Measurements from ENCODE around the gene PIKFYVE.
"Not testable (repeated sequence)": the region's sequence is repeated elsewhere in the genome, so short reads cannot be mapped to it uniquely, and the experiment has no call there.

PIKFYVE gene

DNA sequence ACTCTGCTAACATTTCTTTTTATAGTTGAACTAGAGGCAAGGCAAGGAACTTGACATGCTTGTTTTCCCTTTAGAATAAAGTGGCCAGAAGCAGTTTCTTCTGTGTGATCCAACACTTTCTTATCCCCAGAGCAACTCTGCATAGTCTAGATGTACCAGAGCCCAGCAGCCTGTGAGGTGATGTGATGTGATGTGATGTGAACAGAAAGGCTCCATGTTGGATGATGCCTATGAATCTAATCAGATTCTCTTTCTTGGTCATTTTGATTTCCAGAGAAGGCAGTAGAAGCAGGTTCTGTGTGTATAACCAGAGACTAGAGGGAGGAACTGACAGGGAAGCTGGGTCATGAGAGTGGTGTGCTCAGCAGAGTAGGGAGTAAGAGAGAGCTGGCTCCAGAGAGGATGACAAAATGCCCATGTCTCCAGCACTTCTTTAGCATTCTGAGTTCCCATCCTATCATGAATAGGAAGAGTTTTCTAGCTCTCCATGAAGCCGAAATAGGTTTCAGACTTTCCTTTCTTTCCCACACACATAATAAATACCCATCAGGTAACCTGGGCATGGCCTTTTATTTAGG, 109.5 kb downstream of the PIKFYVE start:
- Histone ChIP-seq H3K4me3 (ENCODE audit: low read depth, low read length) (no peak overlapping the region), H3K9me3 (ENCODE audit: control insufficient read depth, insufficient read depth, low read depth, low read length) (no peaks in the 10 kb centered on the region), H3K36me3 (ENCODE audit: control insufficient read depth in 2 of 2, insufficient read depth in 1 of 2, low read length in 2 of 2) (no peaks in the 10 kb centered on the region), H3K4me1 (ENCODE audit: control insufficient read depth, insufficient read depth, low read length) (no peaks in the 10 kb centered on the region), H3K27ac (ENCODE audit: extremely low read depth, low read depth, low read length) (no peak overlapping the region)
- TF ChIP-seq GLI2 (tag by site-specific recombination; IDR thresholded peaks at IDR 0.05; ENCODE audit: borderline replicate concordance, low read depth) = no peak
- no peak for TF ChIP-seq ZNF391 (tag by site-specific recombination; IDR thresholded peaks at IDR 0.05; ENCODE audit: borderline replicate concordance, low read depth)
- no peak for TF ChIP-seq BCL11B (tag by site-specific recombination; IDR thresholded peaks at IDR 0.05; ENCODE audit: low read depth)
- TF ChIP-seq ZNF138 (tag by site-specific recombination; IDR thresholded peaks at IDR 0.05; ENCODE audit: borderline replicate concordance) = no peak
- TF ChIP-seq MEIS1 (CRISPR knock-in tag; IDR thresholded peaks at IDR 0.05; ENCODE audit: borderline replicate concordance) = no peak
- TF ChIP-seq ZNF214 (tag by site-specific recombination; IDR thresholded peaks at IDR 0.05; ENCODE audit: borderline replicate concordance) = no peak
- TF ChIP-seq ZNF514 (tag by site-specific recombination; IDR thresholded peaks at IDR 0.05) = no peak
- TF ChIP-seq ZNF629 (tag by site-specific recombination; IDR thresholded peaks at IDR 0.05) = no peak
- TF ChIP-seq ZNF596 (tag by site-specific recombination; IDR thresholded peaks at IDR 0.05) = no peak
- no peak for TF ChIP-seq ZNF394 (tag by site-specific recombination; IDR thresholded peaks at IDR 0.05; ENCODE audit: borderline replicate concordance)
- TF ChIP-seq ZNF112 (tag by site-specific recombination; IDR thresholded peaks at IDR 0.05) = no peak
- no peak for TF ChIP-seq ZNF302 (tag by site-specific recombination; IDR thresholded peaks at IDR 0.05; ENCODE audit: low read depth)
- no peak for TF ChIP-seq GLIS1 (tag by site-specific recombination; IDR thresholded peaks at IDR 0.05)
- no peak for TF ChIP-seq ZNF23 (tag by site-specific recombination; IDR thresholded peaks at IDR 0.05; ENCODE audit: borderline replicate concordance)
- TF ChIP-seq SCRT2 (tag by site-specific recombination; IDR thresholded peaks at IDR 0.05) = no peak
- no peak for TF ChIP-seq ZNF335 (tag by site-specific recombination; conservative IDR thresholded peaks at IDR 0.05)
- TF ChIP-seq ZNF146 (tag by site-specific recombination; IDR thresholded peaks at IDR 0.05) = no peak
- CTCF ChIA-PET = interaction anchor here (0.8 kb wide), 1 partner anchor 15 kb away, joined by 3 read pairs; no protein-coding TSS in a partner anchor
- POLR2A ChIA-PET = no interaction called here

DNA sequence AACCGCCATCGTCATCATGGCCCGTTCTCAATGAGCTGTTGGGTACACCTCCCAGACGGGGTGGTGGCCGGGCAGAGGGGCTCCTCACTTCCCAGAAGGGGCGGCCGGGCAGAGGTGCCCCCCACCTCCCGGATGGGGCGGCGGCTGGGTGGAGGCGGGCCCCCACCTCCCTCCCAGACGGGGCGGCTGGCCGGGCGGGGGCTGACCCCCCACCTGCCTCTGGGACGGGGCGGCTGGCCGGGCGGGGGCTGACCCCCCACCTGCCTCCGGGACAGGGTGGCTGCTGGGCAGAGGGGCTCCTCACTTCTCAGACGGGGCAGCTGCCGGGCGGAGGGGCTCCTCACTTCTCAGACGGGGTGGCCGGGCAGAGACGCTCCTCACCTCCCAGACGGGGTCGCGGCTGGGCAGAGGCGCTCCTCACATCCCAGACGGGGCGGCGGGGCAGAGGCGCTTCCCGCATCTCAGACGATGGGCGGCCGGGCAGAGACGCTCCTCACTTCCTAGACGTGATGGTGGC, 111.3 kb downstream of the PIKFYVE start:
- H3K4me1 ChIP-seq (ENCODE audit: control insufficient read depth, insufficient read depth, low read length); POLR2A ChIA-PET; H3K27ac ChIP-seq (ENCODE audit: extremely low read depth, low read depth, low read length); CTCF ChIA-PET; H3K4me3 ChIP-seq (ENCODE audit: low read depth, low read length); H3K9me3 ChIP-seq (ENCODE audit: control insufficient read depth, insufficient read depth, low read depth, low read length); H3K36me3 ChIP-seq (ENCODE audit: control insufficient read depth in 2 of 2, insufficient read depth in 1 of 2, low read length in 2 of 2): not testable (repeated sequence)

DNA sequence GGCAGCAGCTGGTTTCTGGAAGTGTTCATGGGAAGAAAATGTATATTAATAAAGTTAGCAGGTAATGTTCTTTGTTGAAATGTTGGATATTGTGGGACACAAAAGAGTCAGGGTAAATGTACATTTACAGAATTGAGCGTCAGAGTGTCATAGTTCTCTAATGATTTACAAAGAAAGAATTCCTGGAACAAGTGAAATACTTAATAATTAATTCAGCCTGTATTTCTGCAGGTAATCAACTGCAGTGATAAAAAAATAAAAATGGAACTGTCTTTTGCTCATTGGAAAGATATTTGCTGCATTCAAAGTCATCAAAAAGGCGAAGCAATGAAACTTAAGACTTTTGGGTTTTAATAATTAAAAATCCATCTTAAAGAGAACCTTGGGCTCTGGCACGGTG, 113.1 kb downstream of the PIKFYVE start:
- no peak overlapping the region for H3K4me3 ChIP-seq (ENCODE audit: low read depth, low read length)
- ChIA-PET POLR2A (no interaction called here), CTCF (no interaction called here)
- no peak overlapping the region for H3K27ac ChIP-seq (ENCODE audit: extremely low read depth, low read depth, low read length)
- no peaks in the 10 kb centered on the region for H3K9me3 ChIP-seq (ENCODE audit: control insufficient read depth, insufficient read depth, low read depth, low read length)
- TF ChIP-seq, protein P1, sequence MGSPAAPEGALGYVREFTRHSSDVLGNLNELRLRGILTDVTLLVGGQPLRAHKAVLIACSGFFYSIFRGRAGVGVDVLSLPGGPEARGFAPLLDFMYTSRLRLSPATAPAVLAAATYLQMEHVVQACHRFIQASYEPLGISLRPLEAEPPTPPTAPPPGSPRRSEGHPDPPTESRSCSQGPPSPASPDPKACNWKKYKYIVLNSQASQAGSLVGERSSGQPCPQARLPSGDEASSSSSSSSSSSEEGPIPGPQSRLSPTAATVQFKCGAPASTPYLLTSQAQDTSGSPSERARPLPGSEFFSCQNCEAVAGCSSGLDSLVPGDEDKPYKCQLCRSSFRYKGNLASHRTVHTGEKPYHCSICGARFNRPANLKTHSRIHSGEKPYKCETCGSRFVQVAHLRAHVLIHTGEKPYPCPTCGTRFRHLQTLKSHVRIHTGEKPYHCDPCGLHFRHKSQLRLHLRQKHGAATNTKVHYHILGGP (tag by site-specific recombination; IDR thresholded peaks at IDR 0.05) = no peak
- TF ChIP-seq, protein P2, sequence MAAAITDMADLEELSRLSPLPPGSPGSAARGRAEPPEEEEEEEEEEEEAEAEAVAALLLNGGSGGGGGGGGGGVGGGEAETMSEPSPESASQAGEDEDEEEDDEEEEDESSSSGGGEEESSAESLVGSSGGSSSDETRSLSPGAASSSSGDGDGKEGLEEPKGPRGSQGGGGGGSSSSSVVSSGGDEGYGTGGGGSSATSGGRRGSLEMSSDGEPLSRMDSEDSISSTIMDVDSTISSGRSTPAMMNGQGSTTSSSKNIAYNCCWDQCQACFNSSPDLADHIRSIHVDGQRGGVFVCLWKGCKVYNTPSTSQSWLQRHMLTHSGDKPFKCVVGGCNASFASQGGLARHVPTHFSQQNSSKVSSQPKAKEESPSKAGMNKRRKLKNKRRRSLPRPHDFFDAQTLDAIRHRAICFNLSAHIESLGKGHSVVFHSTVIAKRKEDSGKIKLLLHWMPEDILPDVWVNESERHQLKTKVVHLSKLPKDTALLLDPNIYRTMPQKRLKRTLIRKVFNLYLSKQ (tag by site-specific recombination; IDR thresholded peaks at IDR 0.05; ENCODE audit: borderline replicate concordance) = no peak
- no peak for TF ChIP-seq ZXDB (tag by site-specific recombination; IDR thresholded peaks at IDR 0.05)
- no peak for TF ChIP-seq KLF10 (tag by site-specific recombination; IDR thresholded peaks at IDR 0.05)
- TF ChIP-seq SP3 (tag by site-specific recombination; IDR thresholded peaks at IDR 0.05) = no peak
- TF ChIP-seq ZNF624 (tag by site-specific recombination; IDR thresholded peaks at IDR 0.05) = no peak
- TF ChIP-seq SETDB1 (IDR thresholded peaks at IDR 0.05; ENCODE audit: insufficient read length, low read length) = no peak
- TF ChIP-seq ZNF175 (tag by site-specific recombination; IDR thresholded peaks at IDR 0.05) = no peak
- TF ChIP-seq ZNF514 (tag by site-specific recombination; IDR thresholded peaks at IDR 0.05) = no peak
- no peak for TF ChIP-seq OSR2 (tag by site-specific recombination; IDR thresholded peaks at IDR 0.05)
- no peaks in the 10 kb centered on the region for H3K4me1 ChIP-seq (ENCODE audit: control insufficient read depth, insufficient read depth, low read length)
- no peaks in the 10 kb centered on the region for H3K36me3 ChIP-seq (ENCODE audit: control insufficient read depth in 2 of 2, insufficient read depth in 1 of 2, low read length in 2 of 2)
